HG03439 (cell line): ENCODE results near the gene GPR108.

Experiments
- ATAC-seq: cut with Tn5 transposase; IDR thresholded peaks from one replicate; pipeline ENCODE4 v1.9.1; 2021; ENCODE audit warnings: mild to moderate bottlenecking, moderate library complexity; ENCODE audit not compliant: unreplicated experiment

Gene GPR108

DNA sequence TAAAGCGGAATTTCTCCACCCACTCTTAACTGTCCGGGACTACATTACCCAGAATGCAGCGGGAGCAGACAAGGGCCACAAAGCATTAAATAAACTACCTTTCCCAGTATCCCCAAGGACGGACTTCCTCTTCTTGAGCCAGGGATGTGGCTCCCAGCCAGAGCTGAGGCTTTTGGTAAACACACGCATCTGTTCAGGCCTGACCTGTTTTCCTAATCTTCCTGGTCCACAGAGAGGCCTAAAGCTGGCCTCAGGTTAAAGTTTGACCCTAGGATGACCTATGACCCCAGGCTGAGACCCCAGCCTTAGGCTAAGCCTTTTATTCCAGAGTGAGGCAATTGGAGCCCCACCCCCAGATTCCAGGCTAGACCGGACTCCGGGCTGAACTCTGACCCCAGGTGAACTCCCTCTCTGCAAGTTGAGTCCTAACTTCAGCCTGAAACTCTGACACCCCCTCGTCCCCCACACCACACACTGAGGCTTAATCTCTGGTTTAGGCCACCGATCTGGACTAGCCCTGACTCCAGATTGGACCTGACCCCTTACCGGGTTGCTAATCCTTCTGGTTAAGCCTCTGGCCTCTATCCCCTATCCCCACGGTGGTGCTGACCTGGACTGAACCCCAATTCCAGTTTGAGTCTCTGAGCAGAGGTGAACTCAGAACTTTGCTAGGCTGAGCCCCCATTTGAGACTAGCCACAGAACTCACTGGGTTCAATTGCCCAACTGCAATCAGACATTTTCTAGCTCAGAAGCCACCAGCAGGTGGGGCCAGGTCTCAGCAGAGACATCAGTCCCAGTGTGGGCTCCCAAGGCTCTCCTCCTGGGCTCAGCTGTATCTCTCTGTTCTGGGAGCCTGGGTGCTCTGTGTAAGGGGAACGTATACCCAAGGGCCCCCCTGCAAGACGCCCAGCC lies 750 bp upstream of the GPR108 start:
- ATAC-seq, result peak; percentile 10

DNA sequence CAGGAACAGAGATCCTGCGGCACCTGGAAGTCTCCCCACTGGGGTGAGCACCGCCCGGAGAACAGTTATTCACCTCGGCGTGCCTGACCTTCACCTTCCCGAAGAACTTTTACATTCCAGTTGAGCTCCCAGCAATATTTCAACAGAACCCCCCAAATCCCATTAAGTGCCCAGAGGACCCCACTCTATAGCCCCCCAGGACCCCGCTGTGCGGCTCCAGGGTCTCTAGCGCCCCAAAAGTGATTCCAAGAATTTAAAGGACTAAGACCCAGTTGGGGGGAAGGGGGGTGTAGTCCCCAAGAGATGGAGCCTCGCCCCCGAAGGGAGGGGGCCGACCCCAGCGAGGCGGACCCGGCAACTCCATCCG lies 480 bp downstream of the GPR108 start:
- no peak for ATAC-seq

GRCh38 chr19:6736169-6736916 lies 1.0 kb downstream of the GPR108 start:
- no peak for ATAC-seq

- no peak for ATAC-seq
Observed at GRCh38 chr19:6735181-6735911, 2.0 kb downstream of the GPR108 start.

- ATAC-seq, result no peak
Observed at GRCh38 chr19:6734096-6734696, 3.2 kb downstream of the GPR108 start.

DNA sequence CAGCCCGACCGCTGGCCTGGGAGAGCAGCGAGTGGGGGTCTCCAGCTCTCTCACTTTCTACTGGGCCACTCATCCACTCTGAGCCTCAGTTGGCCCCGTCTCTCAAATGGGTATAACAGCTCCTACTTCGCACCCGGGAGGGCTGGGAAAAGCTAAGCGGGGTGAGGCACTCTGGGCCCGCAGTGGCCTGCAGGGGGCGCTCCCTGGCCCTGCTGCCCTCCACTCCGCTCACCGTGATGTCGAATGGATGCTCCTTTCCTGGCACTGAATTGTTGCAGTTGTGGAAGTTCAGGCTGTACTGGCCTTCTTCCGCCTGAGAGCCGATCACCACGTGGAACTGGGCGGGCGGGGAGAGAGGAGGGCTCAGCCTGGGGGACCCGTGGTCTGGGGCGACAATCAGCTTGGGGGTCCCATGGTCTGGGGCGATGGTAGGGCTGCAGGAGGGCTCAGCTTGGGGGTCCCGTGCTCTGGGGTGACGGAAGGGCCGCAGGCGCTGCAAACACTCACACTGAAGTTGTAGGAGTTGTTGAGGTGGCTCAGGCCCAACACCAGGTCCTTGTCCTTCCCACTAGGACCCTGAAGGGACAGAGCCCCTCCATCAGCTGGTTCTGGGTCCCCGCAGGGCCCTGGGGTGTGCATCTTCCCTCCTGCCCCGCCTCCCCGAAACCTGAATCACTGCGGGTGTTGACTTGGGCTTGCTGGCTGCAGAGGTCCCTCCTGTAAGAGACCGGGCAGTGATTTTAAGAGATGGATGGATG lies 3.9 kb downstream of the GPR108 start:
- no peak for ATAC-seq

GRCh38 chr19:6732803-6733337 lies 4.5 kb downstream of the GPR108 start:
- ATAC-seq, result no peak

GRCh38 chr19:6731822-6732221 lies 5.6 kb downstream of the GPR108 start:
- ATAC-seq, result no peak

- ATAC-seq, result no peak
Observed at GRCh38 chr19:6730941-6731670, 6.3 kb downstream of the GPR108 start.

GRCh38 chr19:6730153-6730804 lies 7.1 kb downstream of the GPR108 start:
- no peak for ATAC-seq

- no peak for ATAC-seq
Observed at GRCh38 chr19:6729573-6730152, 7.7 kb downstream of the GPR108 start.

DNA sequence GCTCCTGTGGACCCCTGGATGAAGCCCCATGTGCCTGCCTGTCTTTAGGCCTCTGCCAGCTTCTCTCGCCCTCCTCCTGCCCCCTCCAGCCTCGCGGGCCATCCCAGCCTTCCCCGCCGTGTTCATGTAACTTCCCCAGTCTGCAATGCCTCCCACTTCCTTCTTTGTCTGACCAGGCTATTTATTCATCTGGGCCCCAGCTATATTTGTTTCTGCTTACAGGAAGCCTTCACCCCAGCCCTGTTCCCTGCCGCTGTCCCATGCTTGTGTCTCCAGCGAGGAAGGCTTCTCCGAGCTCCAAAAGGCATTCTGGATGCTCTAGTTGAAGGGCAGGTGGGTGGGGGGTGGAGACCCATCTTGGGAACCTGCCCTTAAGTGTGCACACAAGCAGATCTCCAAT lies 9.0 kb downstream of the GPR108 start:
- ATAC-seq, result no peak

DNA sequence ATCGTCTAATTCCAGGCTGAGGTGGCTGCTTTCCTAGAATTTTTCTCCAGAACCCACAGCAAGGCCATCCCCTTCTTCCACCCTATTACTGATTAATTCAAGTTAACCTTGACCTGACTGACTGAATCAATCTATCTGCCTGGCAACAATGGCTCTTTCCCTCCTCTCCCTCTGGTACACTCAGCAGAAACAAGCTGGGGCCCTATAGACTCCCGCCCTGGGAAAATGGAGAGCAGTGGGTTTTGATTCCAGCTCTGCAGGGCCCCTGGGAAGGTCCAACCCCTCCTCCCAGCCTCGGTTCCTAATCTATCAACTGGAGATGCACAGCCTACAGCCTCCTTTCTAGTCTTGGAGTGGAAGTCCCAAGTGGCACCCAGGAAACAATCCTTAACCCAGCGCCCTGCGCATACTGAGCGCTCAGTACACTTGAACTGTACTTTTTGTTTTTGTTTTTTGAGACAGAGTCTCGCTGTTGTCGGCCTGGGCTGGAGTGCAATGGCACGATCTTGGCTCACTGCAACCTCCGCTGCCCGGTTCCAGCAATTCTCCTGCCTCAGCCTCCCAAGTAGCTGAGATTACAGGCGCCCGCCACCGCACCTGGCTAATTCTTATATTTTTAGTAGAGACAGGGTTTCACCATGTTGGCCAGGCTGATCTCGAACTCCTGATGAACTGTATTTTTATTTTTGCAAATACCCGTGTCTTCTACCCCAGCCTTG lies 11.7 kb downstream of the GPR108 start:
- ATAC-seq, result no peak

- ATAC-seq, result no peak
Observed at GRCh38 chr19:6724631-6725492, 12.5 kb downstream of the GPR108 start.

DNA sequence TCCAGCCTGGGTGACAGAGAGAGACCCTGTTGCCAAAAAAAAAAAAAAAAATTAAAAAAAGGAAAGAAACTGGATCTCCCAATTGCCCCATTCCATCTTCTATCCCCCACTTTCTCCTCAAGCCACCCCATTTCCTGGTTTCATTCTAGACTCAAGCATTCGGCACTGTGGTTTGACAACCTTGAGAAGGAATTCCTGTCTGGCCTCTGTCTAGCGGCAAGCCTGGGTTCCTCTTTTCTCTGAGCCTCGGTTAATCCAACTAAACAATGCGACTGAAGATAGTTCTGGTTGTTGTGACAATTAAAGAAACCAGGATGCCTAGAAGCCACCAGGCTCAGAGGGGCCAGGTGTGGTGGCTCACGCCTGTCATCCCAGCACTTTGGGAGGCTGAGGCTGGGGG lies 13.6 kb downstream of the GPR108 start:
- ATAC-seq, result no peak

DNA sequence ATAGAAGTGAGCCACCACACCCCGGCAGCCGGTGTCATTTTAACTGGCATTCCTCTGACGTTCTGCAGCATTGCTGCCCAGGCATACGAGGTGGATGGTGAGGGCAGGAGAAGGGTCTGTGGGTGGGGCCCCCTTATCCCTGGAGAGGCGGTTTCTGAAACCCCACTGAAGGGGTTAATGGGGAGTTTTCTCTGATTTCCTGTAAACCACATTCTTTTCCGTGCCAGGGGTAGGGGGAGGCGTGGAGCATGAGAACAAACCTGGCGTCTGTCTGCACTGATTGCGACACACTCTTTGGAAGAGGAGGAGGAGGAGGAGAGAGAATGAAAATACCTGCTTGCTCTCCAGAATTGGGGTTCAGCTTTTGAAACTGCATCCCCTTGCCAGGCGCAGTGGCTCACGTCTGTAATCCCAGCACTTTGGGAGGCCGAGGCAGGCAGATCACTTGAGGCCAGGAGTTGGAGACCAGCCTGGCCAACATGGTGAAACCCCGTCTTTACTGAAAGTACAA lies 14.2 kb downstream of the GPR108 start:
- no peak for ATAC-seq

DNA sequence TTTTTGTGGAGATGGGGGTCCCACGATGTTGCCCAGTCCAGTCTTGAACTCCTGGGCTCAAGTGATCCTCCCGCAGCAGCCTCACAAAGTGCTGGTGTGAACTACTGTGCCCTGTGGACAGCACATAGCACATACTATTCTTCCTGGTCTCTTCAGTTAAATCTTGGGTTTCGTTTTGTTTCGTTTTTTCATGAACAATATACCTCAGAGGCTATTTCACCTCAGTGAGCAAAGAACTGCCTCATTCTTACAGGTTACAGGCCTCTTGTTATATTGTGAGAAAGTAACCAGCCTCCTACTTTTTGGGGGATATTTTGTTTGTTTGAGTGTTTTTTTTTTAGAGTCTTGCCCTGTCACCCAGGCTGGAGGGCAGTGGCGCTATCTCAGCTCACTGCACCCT lies 15.6 kb downstream of the GPR108 start:
- ATAC-seq, result no peak
